Liver (tissue), 9 donors: ENCODE results near the gene MAP3K8. TPM values are rescaled to one million over a fixed set of nuclear protein-coding genes. Genes with fewer than 3 reads are reported as not detected.

ENCODE experiments used
- DNase-seq: peaks from one replicate; pipeline ENCODE4 v3.0.0-alpha.2; 2017; ENCODE audit warnings: low spot score
- H3K27ac ChIP-seq, 2 donors: one replicate each; pipeline ENCODE4 v1.7.0; 2013; ENCODE audit warnings: inconsistent platforms in 2 of 2, low read length in 2 of 2, control low read depth in 1 of 2, low read depth in 1 of 2, mild to moderate bottlenecking in 1 of 2
- H3K27me3 ChIP-seq, 4 donors: one replicate each; pipeline versions ENCODE4 v1.6.1 to v1.7.0; 2013; ENCODE audit warnings: low read length in 3 of 4, inconsistent platforms in 1 of 4, mild to moderate bottlenecking in 1 of 4, moderate library complexity in 1 of 4; ENCODE audit not compliant: control insufficient read depth in 4 of 4, insufficient read depth in 4 of 4
- H3K36me3 ChIP-seq, 4 donors: one replicate each; pipeline versions ENCODE4 v1.6.1 to v1.7.0; 2013; ENCODE audit warnings: low read length in 3 of 4, mild to moderate bottlenecking in 3 of 4, low read depth in 1 of 4, moderate library complexity in 1 of 4; ENCODE audit not compliant: control insufficient read depth in 4 of 4, insufficient read depth in 3 of 4
- H3K4me1 ChIP-seq, 4 donors: one replicate each; pipeline versions ENCODE4 v1.6.1 to v1.7.0; 2013; ENCODE audit warnings: low read length in 3 of 4, mild to moderate bottlenecking in 3 of 4, moderate library complexity in 1 of 4; ENCODE audit not compliant: control insufficient read depth in 4 of 4, insufficient read depth in 4 of 4
- H3K4me3 ChIP-seq, 3 donors: one replicate each; pipeline versions ENCODE4 v1.6.1 to v1.7.0; 2013; ENCODE audit warnings: low read length in 3 of 3, control low read depth in 1 of 3, low read depth in 1 of 3, mild to moderate bottlenecking in 1 of 3
- H3K9ac ChIP-seq, 2 donors: one replicate each; pipeline ENCODE4 v1.7.0; 2013; ENCODE audit warnings: low read length in 2 of 2, mild to moderate bottlenecking in 2 of 2, moderate library complexity in 2 of 2, control low read depth in 1 of 2, low read depth in 1 of 2
- H3K9me3 ChIP-seq, 4 donors: one replicate each; pipeline versions ENCODE4 v1.6.1 to v1.7.0; 2013; ENCODE audit warnings: low read length in 3 of 4; ENCODE audit not compliant: control insufficient read depth in 4 of 4
- ATF3 ChIP-seq: IDR thresholded peaks from 2 replicates; pipeline ENCODE4 v1.6.1; 2016; ENCODE audit warnings: antibody characterized with exemption
- CTCF ChIP-seq: fragments of 150-350 bp; IDR thresholded peaks from 2 replicates; pipeline ENCODE4 v1.5.1; 2017; ENCODE audit warnings: improper control_type of control experiment, low read depth, low read length; ENCODE audit not compliant: missing input control
- EGR1 ChIP-seq, 2 donors: IDR thresholded peaks; 2 replicates each; pipeline ENCODE4 v1.6.1; 2016 to 2018; ENCODE audit warnings: antibody characterized with exemption in 2 of 2, low read depth in 2 of 2
- FOXA1 ChIP-seq: IDR thresholded peaks from 2 replicates; pipeline ENCODE4 v1.6.1; 2016; ENCODE audit warnings: antibody characterized with exemption
- FOXA2 ChIP-seq: IDR thresholded peaks from 2 replicates; pipeline ENCODE4 v1.6.1; 2016; ENCODE audit warnings: antibody characterized with exemption
- GABPA ChIP-seq, 2 donors: IDR thresholded peaks in 1 of 2; conservative IDR thresholded peaks in 1 of 2; 2 replicates each; pipeline ENCODE4 v1.6.1; 2016; ENCODE audit warnings: antibody characterized with exemption in 2 of 2, mild to moderate bottlenecking in 1 of 2, moderate library complexity in 1 of 2
- HNF4A ChIP-seq, 2 donors: conservative IDR thresholded peaks; 2 replicates each; pipeline ENCODE4 v1.6.1; 2016; ENCODE audit warnings: antibody characterized with exemption in 2 of 2, mild to moderate bottlenecking in 2 of 2
- JUND ChIP-seq, 2 donors: IDR thresholded peaks; 2 replicates each; pipeline ENCODE4 v1.6.1; 2016; ENCODE audit warnings: antibody characterized with exemption in 2 of 2
- MAX ChIP-seq: IDR thresholded peaks from 2 replicates; pipeline ENCODE4 v1.6.1; 2016; ENCODE audit warnings: antibody characterized with exemption
- NR2F2 ChIP-seq: IDR thresholded peaks from 2 replicates; pipeline ENCODE4 v1.6.1; 2016; ENCODE audit warnings: antibody characterized with exemption
- RAD21 ChIP-seq, 2 donors: IDR thresholded peaks; 2 replicates each; pipeline ENCODE4 v1.6.1; 2016; ENCODE audit warnings: antibody characterized with exemption in 2 of 2, mild to moderate bottlenecking in 2 of 2
- SP1 ChIP-seq: IDR thresholded peaks from 2 replicates; pipeline ENCODE4 v1.6.1; 2018; ENCODE audit warnings: antibody characterized with exemption, mild to moderate bottlenecking
- TAF1 ChIP-seq: conservative IDR thresholded peaks from 2 replicates; pipeline ENCODE4 v1.6.1; 2016; ENCODE audit warnings: antibody characterized with exemption, mild to moderate bottlenecking
- YY1 ChIP-seq: IDR thresholded peaks from 2 replicates; pipeline ENCODE4 v1.6.1; 2016; ENCODE audit warnings: antibody characterized with exemption, mild to moderate bottlenecking
- ZBTB33 ChIP-seq: IDR thresholded peaks from 2 replicates; pipeline ENCODE4 v1.6.1; 2016; ENCODE audit warnings: antibody characterized with exemption
- WGBS: extraction: QIAGEN DNeasy Blood & Tissue Kit; methylation state at CpG from one replicate; pipeline ENCODE4 v1.1.7; 2013; 5-methylcytosine and 5-hydroxymethylcytosine counted together
- polyA plus RNA-seq, 2 donors: library from polyadenylated mRNA; stranded (reverse) in 1 of 2; unstranded in 1 of 2; fragments of 200-250 nt in 1 of 2; fragments of >200 nt in 1 of 2; fragmentation: Nextera tagmentation in 1 of 2; extraction: Ambion mirVana in 1 of 2; gene quantifications; one replicate each; pipeline versions ENCODE4 v1.2.1 to v1.2.3, GENCODE V29; 2013 to 2015
- total RNA-seq, 2 donors: library from RNA; depleted of rRNA; stranded (reverse); fragments of >200 nt; gene quantifications; one replicate each; pipeline ENCODE4 v1.2.3, GENCODE V29; 2014
- TF ChIP-seq, protein P1 (sequence below): IDR thresholded peaks from 2 replicates; pipeline ENCODE4 v1.6.1; 2016; ENCODE audit warnings: antibody characterized with exemption, mild to moderate bottlenecking
- donor health status: healthy.
- donor health status: healthy.
- donor health status: healthy.
- donor health status: healthy.
- donor health status: healthy.

The MAP3K8 gene
- total and polyA plus RNA-seq, 4 donors = 2.1 to 11.4 (median 6.1) TPM

GRCh38 chr10:30462513-30462912, 28.5 kb downstream of the MAP3K8 start:
- no peaks in the 10 kb centered on the region for H3K9me3 ChIP-seq
- 88% methylated on average over 4 of the region's 4 CpGs for WGBS
- H3K36me3 ChIP-seq = peaks cover 0 to 34% (median 26%) of the 10 kb centered on the region in 4 donors
- TF ChIP-seq FOXA2 = no peak
- no peak for TF ChIP-seq FOXA1
- no peak for TF ChIP-seq HNF4A (conservative IDR thresholded peaks at IDR 0.05)
- no peak for TF ChIP-seq YY1
- no peak for TF ChIP-seq EGR1 (IDR thresholded peaks at IDR 0.05; ENCODE audit: low read depth in 2 of 2)
- TF ChIP-seq TAF1 = no peak
- no peak for TF ChIP-seq NR2F2
- no peak for TF ChIP-seq SP1
- TF ChIP-seq GABPA (IDR thresholded peaks at IDR 0.05 in 1 of 2, conservative IDR thresholded peaks at IDR 0.05 in 1 of 2) = no peak
- no peak for TF ChIP-seq ZBTB33
- no peak for TF ChIP-seq MAX
- TF ChIP-seq, protein P1, sequence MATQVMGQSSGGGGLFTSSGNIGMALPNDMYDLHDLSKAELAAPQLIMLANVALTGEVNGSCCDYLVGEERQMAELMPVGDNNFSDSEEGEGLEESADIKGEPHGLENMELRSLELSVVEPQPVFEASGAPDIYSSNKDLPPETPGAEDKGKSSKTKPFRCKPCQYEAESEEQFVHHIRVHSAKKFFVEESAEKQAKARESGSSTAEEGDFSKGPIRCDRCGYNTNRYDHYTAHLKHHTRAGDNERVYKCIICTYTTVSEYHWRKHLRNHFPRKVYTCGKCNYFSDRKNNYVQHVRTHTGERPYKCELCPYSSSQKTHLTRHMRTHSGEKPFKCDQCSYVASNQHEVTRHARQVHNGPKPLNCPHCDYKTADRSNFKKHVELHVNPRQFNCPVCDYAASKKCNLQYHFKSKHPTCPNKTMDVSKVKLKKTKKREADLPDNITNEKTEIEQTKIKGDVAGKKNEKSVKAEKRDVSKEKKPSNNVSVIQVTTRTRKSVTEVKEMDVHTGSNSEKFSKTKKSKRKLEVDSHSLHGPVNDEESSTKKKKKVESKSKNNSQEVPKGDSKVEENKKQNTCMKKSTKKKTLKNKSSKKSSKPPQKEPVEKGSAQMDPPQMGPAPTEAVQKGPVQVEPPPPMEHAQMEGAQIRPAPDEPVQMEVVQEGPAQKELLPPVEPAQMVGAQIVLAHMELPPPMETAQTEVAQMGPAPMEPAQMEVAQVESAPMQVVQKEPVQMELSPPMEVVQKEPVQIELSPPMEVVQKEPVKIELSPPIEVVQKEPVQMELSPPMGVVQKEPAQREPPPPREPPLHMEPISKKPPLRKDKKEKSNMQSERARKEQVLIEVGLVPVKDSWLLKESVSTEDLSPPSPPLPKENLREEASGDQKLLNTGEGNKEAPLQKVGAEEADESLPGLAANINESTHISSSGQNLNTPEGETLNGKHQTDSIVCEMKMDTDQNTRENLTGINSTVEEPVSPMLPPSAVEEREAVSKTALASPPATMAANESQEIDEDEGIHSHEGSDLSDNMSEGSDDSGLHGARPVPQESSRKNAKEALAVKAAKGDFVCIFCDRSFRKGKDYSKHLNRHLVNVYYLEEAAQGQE = no peak
- TF ChIP-seq RAD21 (IDR thresholded peaks at IDR 0.05) = no peak
- H3K4me3 ChIP-seq = no peak overlapping the region
- DNase-seq = no peak
- H3K27me3 ChIP-seq = no peaks in the 10 kb centered on the region
- H3K4me1 ChIP-seq = no peaks in the 10 kb centered on the region
- H3K9ac ChIP-seq = no peak overlapping the region
- no peak overlapping the region for H3K27ac ChIP-seq

- peaks cover 0 to 30% (median 24%) of the 10 kb centered on the region in 4 donors for H3K36me3 ChIP-seq
- no peaks in the 10 kb centered on the region for H3K9me3 ChIP-seq
- DNase-seq = no peak
- H3K9ac ChIP-seq = no peak overlapping the region
- no peak overlapping the region for H3K27ac ChIP-seq
- 81% methylated on average over 2 of the region's 2 CpGs for WGBS
- no peaks in the 10 kb centered on the region for H3K4me1 ChIP-seq
- no peak overlapping the region for H3K4me3 ChIP-seq
- TF ChIP-seq EGR1 (IDR thresholded peaks at IDR 0.05; ENCODE audit: low read depth in 2 of 2) (no peak), FOXA1 (no peak), GABPA (IDR thresholded peaks at IDR 0.05 in 1 of 2, conservative IDR thresholded peaks at IDR 0.05 in 1 of 2) (no peak), JUND (IDR thresholded peaks at IDR 0.05) (no peak), ATF3 (no peak), CTCF (no peak), ZBTB33 (no peak), HNF4A (conservative IDR thresholded peaks at IDR 0.05) (no peak)
- TF ChIP-seq, protein P1 = no peak
- no peaks in the 10 kb centered on the region for H3K27me3 ChIP-seq
Measured at GRCh38 chr10:30463944-30464451, 30.0 kb downstream of the MAP3K8 start.
